Cardiac fibroblast (primary cell): ENCODE results near the gene ABCA5.

Experiments used
- DNase-seq, 2 donors: peaks; one replicate each; pipeline versions ENCODE4 v3.0.0 to v3.0.0-alpha.2; 2010; ENCODE audit warnings: low read depth in 2 of 2
- H3K4me3 ChIP-seq, 2 donors: replicated peaks in 1 of 2; 1 replicate in 1 of 2; 2 replicates in 1 of 2; pipeline ENCODE4 v1.5.1; 2011; ENCODE audit warnings: low read depth in 2 of 2, low read length in 2 of 2, mild to moderate bottlenecking in 2 of 2, moderate library complexity in 1 of 2
- CTCF ChIP-seq: IDR thresholded peaks from one replicate; pipeline ENCODE4 v1.5.1; 2011; ENCODE audit warnings: low read depth, mild to moderate bottlenecking, low read length, inconsistent platforms

ABCA5 gene

GRCh38 chr17:69361156-69361555, 34.2 kb upstream of the ABCA5 start:
- no peak for DNase-seq
- no peak for TF ChIP-seq CTCF
- H3K4me3 ChIP-seq, result no peak overlapping the region

- no peak for DNase-seq
- no peak overlapping the region for H3K4me3 ChIP-seq
- no peak for TF ChIP-seq CTCF
Measured at GRCh38 chr17:69358688-69359596, 32.0 kb upstream of the ABCA5 start.

- peak in 1 of 2 donors; percentile 5 for DNase-seq
- H3K4me3 ChIP-seq, result no peak overlapping the region
- no peak for TF ChIP-seq CTCF
Measured at GRCh38 chr17:69357701-69358100, 30.8 kb upstream of the ABCA5 start.

GRCh38 chr17:69356625-69357024, 29.7 kb upstream of the ABCA5 start:
- DNase-seq, result no peak
- no peak for TF ChIP-seq CTCF
- no peak overlapping the region for H3K4me3 ChIP-seq

GRCh38 chr17:69350911-69351310, 24.0 kb upstream of the ABCA5 start:
- H3K4me3 ChIP-seq, result no peak overlapping the region
- TF ChIP-seq CTCF, result no peak
- DNase-seq, result no peak

GRCh38 chr17:69348429-69348828, 21.5 kb upstream of the ABCA5 start:
- H3K4me3 ChIP-seq, result no peak overlapping the region
- DNase-seq, result no peak
- TF ChIP-seq CTCF, result no peak
